HK-2 (cell line): ENCODE data around the gene MTERF1.
A peak's percentile ranks its signal among the peaks of the same experiment; 100 is the strongest.
"Not testable (repeated sequence)": the region's sequence is repeated elsewhere in the genome, so short reads cannot be mapped to it uniquely, and the experiment has no call there.

ENCODE experiments used
- DNase-seq: peaks from one replicate; pipeline ENCODE4 v3.0.0-alpha.2; 2018; ENCODE audit not compliant: unreplicated experiment

The MTERF1 gene

GRCh38 chr7:91880413-91881241, at the start of gene MTERF1:
Gene MTERF1, minus strand, starts transcription at chr7:91880702. Its CDS starts 619 bp downstream, at chr7:91880083.
- peak; percentile 95 for DNase-seq

- no peak for DNase-seq
Observed at GRCh38 chr7:91929463-91929862, 49.0 kb upstream of the MTERF1 start.

- no peak for DNase-seq
Observed at GRCh38 chr7:91927912-91928311, 47.4 kb upstream of the MTERF1 start.

- no peak for DNase-seq
Observed at GRCh38 chr7:91922857-91923256, 42.4 kb upstream of the MTERF1 start.

GRCh38 chr7:91918356-91918755, 37.9 kb upstream of the MTERF1 start:
- no peak for DNase-seq

- DNase-seq = no peak
Observed at GRCh38 chr7:91916051-91916440, 35.5 kb upstream of the MTERF1 start.

- no peak for DNase-seq
Observed at GRCh38 chr7:91915401-91916050, 35.0 kb upstream of the MTERF1 start.

GRCh38 chr7:91913612-91914011, 33.1 kb upstream of the MTERF1 start:
- DNase-seq = no peak

GRCh38 chr7:91912494-91912893, 32.0 kb upstream of the MTERF1 start:
- DNase-seq = no peak

- no peak for DNase-seq
Observed at GRCh38 chr7:91911121-91911520, 30.6 kb upstream of the MTERF1 start.

- no peak for DNase-seq
Observed at GRCh38 chr7:91910171-91910570, 29.7 kb upstream of the MTERF1 start.

GRCh38 chr7:91899563-91899962, 19.1 kb upstream of the MTERF1 start:
- DNase-seq = no peak

GRCh38 chr7:91898240-91898992, 17.9 kb upstream of the MTERF1 start:
- DNase-seq = no peak

GRCh38 chr7:91894781-91895480, 14.4 kb upstream of the MTERF1 start:
- no peak for DNase-seq

- DNase-seq = not testable (repeated sequence)
Observed at GRCh38 chr7:91893699-91894098, 13.2 kb upstream of the MTERF1 start.

GRCh38 chr7:91892821-91893340, 12.4 kb upstream of the MTERF1 start:
- no peak for DNase-seq

- DNase-seq = no peak
Observed at GRCh38 chr7:91892099-91892705, 11.7 kb upstream of the MTERF1 start.

- not testable (repeated sequence) for DNase-seq
Observed at GRCh38 chr7:91888271-91889175, 8.0 kb upstream of the MTERF1 start.

- DNase-seq = not testable (repeated sequence)
Observed at GRCh38 chr7:91887336-91888213, 7.1 kb upstream of the MTERF1 start.
